G401 (cell line): ENCODE results near the gene DIP2B. TPM values are rescaled to one million over a fixed set of nuclear protein-coding genes. Genes with fewer than 3 reads are reported as not detected.
"Not testable (repeated sequence)": the region's sequence is repeated elsewhere in the genome, so short reads cannot be mapped to it uniquely, and the experiment has no call there.

Source experiments
- DNase-seq: peaks from one replicate; pipeline ENCODE4 v3.0.0-alpha.2; 2015; ENCODE audit warnings: low spot score
- in situ Hi-C: cut with HindIII; loops from 2 replicates; pipeline ENCODE4 v1.10.0; 2016; ENCODE audit warnings: low sequenced_read_pairs, mixed read lengths
- total RNA-seq: library from RNA; depleted of rRNA; stranded (reverse); fragments of >200 nt; shearing (Covaris generic); gene quantifications from 2 replicates; pipeline ENCODE4 v1.2.3, GENCODE V29; 2014

The DIP2B gene
- total RNA-seq, 1 experiment from 2014 or later, result 10.2 TPM

GRCh38 chr12:50734409-50735263 is 229.9 kb downstream of the DIP2B start:
- in situ Hi-C loops, result no loop called here
- DNase-seq, result peak; percentile 88

GRCh38 chr12:50739611-50740010 is 234.8 kb downstream of the DIP2B start:
- in situ Hi-C loops, result no loop called here
- no peak for DNase-seq

GRCh38 chr12:50740307-50740706 is 235.5 kb downstream of the DIP2B start:
- in situ Hi-C loops, result no loop called here
- no peak for DNase-seq

GRCh38 chr12:50742776-50743175 is 238.0 kb downstream of the DIP2B start:
- in situ Hi-C loops, result no loop called here
- no peak for DNase-seq

GRCh38 chr12:50745861-50746260 is 241.1 kb downstream of the DIP2B start:
- no peak for DNase-seq
- in situ Hi-C loops, result no loop called here

- DNase-seq, result no peak
- in situ Hi-C loops, result no loop called here
These were observed 241.6 kb downstream of the DIP2B start for GRCh38 chr12:50746431-50746830.

GRCh38 chr12:50747817-50748216 is 243.0 kb downstream of the DIP2B start:
- no peak for DNase-seq
- in situ Hi-C loops, result no loop called here

- DNase-seq, result no peak
- in situ Hi-C loops, result no loop called here
These were observed 244.7 kb downstream of the DIP2B start for GRCh38 chr12:50749459-50749882.

GRCh38 chr12:50750366-50750765 is 245.6 kb downstream of the DIP2B start:
- no peak for DNase-seq
- in situ Hi-C loops, result no loop called here

GRCh38 chr12:50751948-50752721 is 247.3 kb downstream of the DIP2B start:
- peak; percentile 67 for DNase-seq
- in situ Hi-C loops, result no loop called here

- DNase-seq, result no peak
- in situ Hi-C loops, result no loop called here
These were observed 248.5 kb downstream of the DIP2B start for GRCh38 chr12:50753232-50753769.

- peak; percentile 87 for DNase-seq
- in situ Hi-C loops, result no loop called here
These were observed 259.0 kb downstream of the DIP2B start, which contains the start of gene ATF1 for GRCh38 chr12:50763639-50764285. Gene ATF1 (plus strand): TSS chr12:50764101. CDS start chr12:50780146, 16,045 bp downstream.

GRCh38 chr12:50764286-50765094 is 259.7 kb downstream of the DIP2B start:
- in situ Hi-C loops, result no loop called here
- peak; percentile 48 for DNase-seq

GRCh38 chr12:50765095-50765911 is 260.5 kb downstream of the DIP2B start:
- peak; percentile 80 for DNase-seq
- in situ Hi-C loops, result no loop called here

- in situ Hi-C loops, result no loop called here
These were observed 263.6 kb downstream of the DIP2B start for GRCh38 chr12:50768391-50768790.

GRCh38 chr12:50768813-50769212 is 264.0 kb downstream of the DIP2B start:
- DNase-seq, in situ Hi-C loops: not testable (repeated sequence)

More at GRCh38 chr12:50768391-50768790, 263.6 kb downstream of the DIP2B start:
- no peak for DNase-seq

- in situ Hi-C loops, result no loop called here
These were observed 266.6 kb downstream of the DIP2B start for GRCh38 chr12:50771409-50771808.

GRCh38 chr12:50772470-50772869 is 267.7 kb downstream of the DIP2B start:
- DNase-seq, result no peak
- in situ Hi-C loops, result no loop called here

More at GRCh38 chr12:50771409-50771808, 266.6 kb downstream of the DIP2B start:
- DNase-seq, result no peak
